Measurements from ENCODE around the gene OLFM1.

- no peak for TF ChIP-seq CTCF (IDR thresholded peaks at IDR 0.05)
- no peak for TF ChIP-seq REST (IDR thresholded peaks at IDR 0.05; ENCODE audit: insufficient read depth in 1 of 2, low read depth in 2 of 2, low read length in 1 of 2)
Observed at GRCh38 chr9:135039266-135039870, 48.1 kb upstream of the OLFM1 start.

All from Panc1 (cell line).